ENCODE results near the gene LRRC49. TPM values are rescaled to one million over a fixed set of nuclear protein-coding genes. Genes with fewer than 3 reads are reported as not detected.

LRRC49 gene
- total and polyA plus RNA-seq, 4 donors, result 3.0 to 24.3 (median 7.4) TPM

DNA sequence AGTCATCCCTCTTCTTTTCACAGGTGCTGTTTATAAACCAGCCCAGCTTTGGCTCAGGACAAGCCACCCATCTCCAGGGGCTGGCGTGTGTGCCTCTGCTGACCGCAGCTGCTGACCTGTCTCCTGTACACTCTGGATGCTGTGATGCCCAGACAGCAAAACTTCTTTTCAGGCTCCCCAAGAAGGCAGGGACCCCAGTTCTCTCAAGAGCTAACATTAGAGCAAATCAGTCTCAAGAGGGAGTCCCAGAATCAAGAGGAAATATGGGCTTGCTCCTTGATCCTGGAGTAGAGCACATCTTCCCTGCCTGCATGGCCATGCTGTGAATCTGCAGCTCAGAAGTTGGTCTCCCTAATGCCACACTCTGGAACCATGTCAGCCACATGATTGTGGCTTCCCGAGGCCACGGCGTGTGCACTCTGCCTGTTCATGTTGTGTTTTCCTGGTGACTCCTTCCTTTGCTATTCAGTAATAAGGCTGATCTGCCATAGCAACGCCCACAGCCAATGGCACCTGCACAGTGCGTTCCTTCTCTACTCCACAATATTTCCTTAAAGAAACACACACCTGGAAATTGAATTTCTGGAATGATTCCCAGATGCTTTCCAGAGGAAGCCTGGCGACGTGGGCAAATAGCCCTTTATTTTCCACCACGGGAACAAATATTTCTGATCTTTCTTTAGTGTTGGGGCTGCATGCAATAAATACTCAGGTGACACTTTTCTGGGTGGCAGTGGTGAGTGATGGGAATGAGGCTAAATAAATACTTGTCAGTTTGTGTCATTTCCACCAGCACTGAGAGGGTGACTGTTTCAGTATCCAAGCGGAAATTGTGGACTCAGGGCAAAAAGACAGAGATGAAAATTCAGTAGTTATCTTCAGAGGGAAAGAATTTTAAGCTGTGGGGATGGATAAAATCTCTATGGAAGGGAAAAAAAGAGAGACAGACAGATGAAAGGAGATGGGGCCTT is 200.7 kb downstream of the LRRC49 start:
- no peak overlapping the region for H3K4me3 ChIP-seq
- no peak for TF ChIP-seq CTCF (IDR thresholded peaks at IDR 0.05; ENCODE audit: control extremely low read depth, extremely low read depth)
- 57 to 70% methylated on average over 11 of the region's 11 CpGs for WGBS, 2 donors
- no peak overlapping the region for H3K27ac ChIP-seq (ENCODE audit: low read depth in 1 of 2, low read length in 1 of 2)
- peaks cover 0 to 2% (median 0%) of the 10 kb centered on the region in 5 donors for H3K4me1 ChIP-seq (ENCODE audit: control insufficient read depth in 5 of 5, insufficient read depth in 5 of 5, low read length in 5 of 5)
- no peaks in the 10 kb centered on the region for H3K27me3 ChIP-seq (ENCODE audit: control insufficient read depth in 3 of 3, insufficient read depth in 3 of 3, low read length in 2 of 3)
- DNase-seq, result peak in 1 of 3 donors; percentile 25
- H3K9ac ChIP-seq (ENCODE audit: insufficient read depth in 1 of 2, low read length in 2 of 2), result no peak overlapping the region
- H3K36me3 ChIP-seq (ENCODE audit: control insufficient read depth in 4 of 4, insufficient read depth in 4 of 4, low read length in 4 of 4), result no peaks in the 10 kb centered on the region
- H3K9me3 ChIP-seq (ENCODE audit: control insufficient read depth in 4 of 4, insufficient read depth in 3 of 4, low read length in 3 of 4), result peaks cover 0 to 3% (median 0%) of the 10 kb centered on the region in 4 donors
- no peak for ATAC-seq (ENCODE audit: insufficient read depth, low FRiP score)

- H3K9me3 ChIP-seq (ENCODE audit: control insufficient read depth in 4 of 4, insufficient read depth in 3 of 4, low read length in 3 of 4), result peaks cover 0 to 3% (median 0%) of the 10 kb centered on the region in 4 donors
- no peaks in the 10 kb centered on the region for H3K36me3 ChIP-seq (ENCODE audit: control insufficient read depth in 4 of 4, insufficient read depth in 4 of 4, low read length in 4 of 4)
- no peak for TF ChIP-seq CTCF (IDR thresholded peaks at IDR 0.05; ENCODE audit: control extremely low read depth, extremely low read depth)
- ATAC-seq (ENCODE audit: insufficient read depth, low FRiP score), result no peak
- H3K27me3 ChIP-seq (ENCODE audit: control insufficient read depth in 3 of 3, insufficient read depth in 3 of 3, low read length in 2 of 3), result no peaks in the 10 kb centered on the region
- peaks cover 0 to 2% (median 0%) of the 10 kb centered on the region in 5 donors for H3K4me1 ChIP-seq (ENCODE audit: control insufficient read depth in 5 of 5, insufficient read depth in 5 of 5, low read length in 5 of 5)
- no peak for DNase-seq
- no peak overlapping the region for H3K9ac ChIP-seq (ENCODE audit: insufficient read depth in 1 of 2, low read length in 2 of 2)
- WGBS, 2 donors, result 97 to 98% methylated on average over 2 of the region's 2 CpGs
- no peak overlapping the region for H3K27ac ChIP-seq (ENCODE audit: low read depth in 1 of 2, low read length in 1 of 2)
- no peak overlapping the region for H3K4me3 ChIP-seq
These were observed 201.5 kb downstream of the LRRC49 start for GRCh38 chr15:71094137-71094536.

DNA sequence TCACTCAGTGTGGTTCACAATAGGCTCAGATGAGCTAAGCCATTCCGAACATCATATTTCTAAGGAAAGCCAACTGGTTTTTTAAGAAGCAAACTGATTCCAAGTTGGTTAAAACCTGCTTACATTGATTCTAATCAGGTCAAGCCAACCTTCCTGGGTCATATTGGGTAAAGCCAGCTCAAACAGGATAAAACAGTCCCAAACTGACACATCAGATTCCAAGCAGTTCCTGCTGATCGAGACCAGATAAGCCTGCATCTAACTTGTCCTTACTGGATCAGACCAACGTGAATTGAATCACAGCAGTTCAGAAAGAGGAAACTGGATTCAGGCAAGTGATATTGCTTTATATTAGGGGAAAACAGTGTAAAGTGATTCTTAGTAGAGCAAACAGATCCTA is 204.1 kb downstream of the LRRC49 start:
- H3K27ac ChIP-seq (ENCODE audit: low read depth in 1 of 2, low read length in 1 of 2), result no peak overlapping the region
- peaks cover 0 to 2% (median 0%) of the 10 kb centered on the region in 5 donors for H3K4me1 ChIP-seq (ENCODE audit: control insufficient read depth in 5 of 5, insufficient read depth in 5 of 5, low read length in 5 of 5)
- peaks cover 0 to 3% (median 0%) of the 10 kb centered on the region in 4 donors for H3K9me3 ChIP-seq (ENCODE audit: control insufficient read depth in 4 of 4, insufficient read depth in 3 of 4, low read length in 3 of 4)
- no peak overlapping the region for H3K9ac ChIP-seq (ENCODE audit: insufficient read depth in 1 of 2, low read length in 2 of 2)
- TF ChIP-seq CTCF (IDR thresholded peaks at IDR 0.05; ENCODE audit: control extremely low read depth, extremely low read depth), result no peak
- DNase-seq, result peak in 1 of 3 donors; percentile 25
- WGBS, 2 donors, result 53 to 55% methylated on average over 3 of the region's 3 CpGs
- ATAC-seq (ENCODE audit: insufficient read depth, low FRiP score), result no peak
- H3K4me3 ChIP-seq, result no peak overlapping the region
- H3K27me3 ChIP-seq (ENCODE audit: control insufficient read depth in 3 of 3, insufficient read depth in 3 of 3, low read length in 2 of 3), result no peaks in the 10 kb centered on the region
- H3K36me3 ChIP-seq (ENCODE audit: control insufficient read depth in 4 of 4, insufficient read depth in 4 of 4, low read length in 4 of 4), result no peaks in the 10 kb centered on the region

All from lung (tissue), 12 donors.